ENCODE results near the gene PIEZO2.

The PIEZO2 gene

GRCh38 chr18:10878703-10879102 lies 270.7 kb downstream of the PIEZO2 start:
- Mint-ChIP-seq H3K9me3 (peaks cover 5% of the 10 kb centered on the region), H3K27ac (no peak overlapping the region), H3K4me3 (no peak overlapping the region), H3K36me3 (ENCODE audit: low read depth) (no peaks in the 10 kb centered on the region), H3K4me1 (no peaks in the 10 kb centered on the region), H3K27me3 (ENCODE audit: low read depth) (peaks cover 5% of the 10 kb centered on the region)
- TF ChIP-seq, protein P1, sequence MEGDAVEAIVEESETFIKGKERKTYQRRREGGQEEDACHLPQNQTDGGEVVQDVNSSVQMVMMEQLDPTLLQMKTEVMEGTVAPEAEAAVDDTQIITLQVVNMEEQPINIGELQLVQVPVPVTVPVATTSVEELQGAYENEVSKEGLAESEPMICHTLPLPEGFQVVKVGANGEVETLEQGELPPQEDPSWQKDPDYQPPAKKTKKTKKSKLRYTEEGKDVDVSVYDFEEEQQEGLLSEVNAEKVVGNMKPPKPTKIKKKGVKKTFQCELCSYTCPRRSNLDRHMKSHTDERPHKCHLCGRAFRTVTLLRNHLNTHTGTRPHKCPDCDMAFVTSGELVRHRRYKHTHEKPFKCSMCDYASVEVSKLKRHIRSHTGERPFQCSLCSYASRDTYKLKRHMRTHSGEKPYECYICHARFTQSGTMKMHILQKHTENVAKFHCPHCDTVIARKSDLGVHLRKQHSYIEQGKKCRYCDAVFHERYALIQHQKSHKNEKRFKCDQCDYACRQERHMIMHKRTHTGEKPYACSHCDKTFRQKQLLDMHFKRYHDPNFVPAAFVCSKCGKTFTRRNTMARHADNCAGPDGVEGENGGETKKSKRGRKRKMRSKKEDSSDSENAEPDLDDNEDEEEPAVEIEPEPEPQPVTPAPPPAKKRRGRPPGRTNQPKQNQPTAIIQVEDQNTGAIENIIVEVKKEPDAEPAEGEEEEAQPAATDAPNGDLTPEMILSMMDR (IDR thresholded peaks at IDR 0.05; ENCODE audit: unreplicated experiment in 3 of 3): no peak

GRCh38 chr18:10877987-10878386 lies 271.4 kb downstream of the PIEZO2 start:
- Mint-ChIP-seq H3K27me3 (ENCODE audit: low read depth) (peaks cover 5% of the 10 kb centered on the region), H3K4me3 (no peak overlapping the region), H3K27ac (no peak overlapping the region), H3K36me3 (ENCODE audit: low read depth) (no peaks in the 10 kb centered on the region), H3K4me1 (no peaks in the 10 kb centered on the region), H3K9me3 (peaks cover 6% of the 10 kb centered on the region)
- TF ChIP-seq, protein P1 (IDR thresholded peaks at IDR 0.05; ENCODE audit: unreplicated experiment in 3 of 3): no peak

- Mint-ChIP-seq H3K27me3 (ENCODE audit: low read depth) (peaks cover 5% of the 10 kb centered on the region), H3K9me3 (peaks cover 8% of the 10 kb centered on the region), H3K4me1 (peaks cover 15% of the 10 kb centered on the region), H3K36me3 (ENCODE audit: low read depth) (no peaks in the 10 kb centered on the region), H3K27ac (no peak overlapping the region), H3K4me3 (no peak overlapping the region)
- TF ChIP-seq, protein P1 (IDR thresholded peaks at IDR 0.05; ENCODE audit: unreplicated experiment in 3 of 3): no peak
Observed at GRCh38 chr18:10875811-10876210, 273.6 kb downstream of the PIEZO2 start.

GRCh38 chr18:10872304-10872703 lies 277.1 kb downstream of the PIEZO2 start:
- Mint-ChIP-seq H3K4me1 (peaks cover 20% of the 10 kb centered on the region), H3K9me3 (peaks cover 8% of the 10 kb centered on the region), H3K4me3 (no peak overlapping the region), H3K36me3 (ENCODE audit: low read depth) (no peaks in the 10 kb centered on the region), H3K27ac (peak overlapping the region in 1 of 3 experiments; percentile 23), H3K27me3 (ENCODE audit: low read depth) (peaks cover 5% of the 10 kb centered on the region)
- TF ChIP-seq, protein P1 (IDR thresholded peaks at IDR 0.05; ENCODE audit: unreplicated experiment in 3 of 3): no peak

- Mint-ChIP-seq H3K4me1 (peaks cover 33% of the 10 kb centered on the region), H3K9me3 (peaks cover 5% of the 10 kb centered on the region), H3K4me3 (no peak overlapping the region), H3K36me3 (ENCODE audit: low read depth) (peaks cover 10% of the 10 kb centered on the region), H3K27me3 (ENCODE audit: low read depth) (no peaks in the 10 kb centered on the region), H3K27ac (no peak overlapping the region)
- TF ChIP-seq, protein P1 (IDR thresholded peaks at IDR 0.05; ENCODE audit: unreplicated experiment in 3 of 3): no peak
Observed at GRCh38 chr18:10864722-10865121, 284.6 kb downstream of the PIEZO2 start.

GRCh38 chr18:10863026-10863425 lies 286.3 kb downstream of the PIEZO2 start:
- peaks cover 10% of the 10 kb centered on the region for H3K36me3 Mint-ChIP-seq (ENCODE audit: low read depth)
- no peak overlapping the region for H3K4me3 Mint-ChIP-seq

More at GRCh38 chr18:10863026-10863425, 286.3 kb downstream of the PIEZO2 start:
- H3K27ac Mint-ChIP-seq: peak overlapping the region in 1 of 3 experiments; percentile 33
- TF ChIP-seq, protein P1 (IDR thresholded peaks at IDR 0.05; ENCODE audit: unreplicated experiment in 3 of 3): no peak
- peaks cover 32% of the 10 kb centered on the region for H3K4me1 Mint-ChIP-seq
- H3K9me3 Mint-ChIP-seq: peaks cover 5% of the 10 kb centered on the region
- no peaks in the 10 kb centered on the region for H3K27me3 Mint-ChIP-seq (ENCODE audit: low read depth)

Data from nephron (organoid).